Measurements from ENCODE around the gene SRRM3. TPM values are rescaled to one million over a fixed set of nuclear protein-coding genes. Genes with fewer than 3 reads are reported as not detected.

Gene SRRM3
- total and polyA plus RNA-seq, 9 of the 15 experiments (the other 6 are each of a cell fraction or from before 2014, with no cell fraction given) = 0.04 to 0.91 (median 0.46) TPM; not detected in 2

- TF ChIP-seq CHD7 (IDR thresholded peaks at IDR 0.05; ENCODE audit: low read depth, low read length) (no peak), HNRNPLL (IDR thresholded peaks at IDR 0.05; ENCODE audit: low read depth, low read length, poor library complexity, severe bottlenecking) (peak; percentile 45), ZNF511 (CRISPR knock-in tag; IDR thresholded peaks at IDR 0.05) (no peak), RCOR1 (IDR thresholded peaks at IDR 0.05; ENCODE audit: borderline replicate concordance in 1 of 2, low read depth in 2 of 2, low read length in 2 of 2) (peak; percentile 48 to 78; a peak in 3 of 4 replicates), CHD2 (IDR thresholded peaks at IDR 0.05; ENCODE audit: low read depth, low read length) (peak; percentile 92), ZNF408 (CRISPR knock-in tag; IDR thresholded peaks at IDR 0.05; ENCODE audit: low read depth) (no peak), RBBP5 (IDR thresholded peaks at IDR 0.05; ENCODE audit: borderline replicate concordance, insufficient read depth, low read length, poor library complexity, severe bottlenecking) (no peak), RBFOX2 (IDR thresholded peaks at IDR 0.05; ENCODE audit: low read depth, low read length) (peak; percentile 67), TCF7 (IDR thresholded peaks at IDR 0.05; ENCODE audit: borderline replicate concordance) (no peak), MYC (IDR thresholded peaks at IDR 0.05; ENCODE audit: low read depth, low read length) (peak; percentile 69; the same call in 1 of the 2 replicates), MYC (CRISPR knock-in tag; IDR thresholded peaks at IDR 0.05; ENCODE audit: borderline replicate concordance, low read depth) (no peak), FUS (optimal IDR thresholded peaks at IDR 0.05; ENCODE audit: low read depth, low read length) (no peak), MEIS2 (IDR thresholded peaks at IDR 0.05; ENCODE audit: partially characterized antibody) (peak; percentile 51), PHF8 (IDR thresholded peaks at IDR 0.05; ENCODE audit: borderline replicate concordance, low read length) (peak; percentile 31; the same call in 1 of the 2 replicates), PKNOX1 (IDR thresholded peaks at IDR 0.05) (peak; percentile 48)
Measured at GRCh38 chr7:76234931-76235441, 33.3 kb downstream of the SRRM3 start (continued).

Data from K562 (cell line).